ENCODE results near the gene GDPD5.

GDPD5 gene

GRCh38 chr11:75388386-75389275, 137.1 kb downstream of the GDPD5 start:
- peak; percentile 69 for DNase-seq

GRCh38 chr11:75387736-75388294, 137.9 kb downstream of the GDPD5 start:
- no peak for DNase-seq

GRCh38 chr11:75386942-75387630, 138.7 kb downstream of the GDPD5 start:
- DNase-seq = no peak
